ENCODE results near the gene PDE11A.

DNA sequence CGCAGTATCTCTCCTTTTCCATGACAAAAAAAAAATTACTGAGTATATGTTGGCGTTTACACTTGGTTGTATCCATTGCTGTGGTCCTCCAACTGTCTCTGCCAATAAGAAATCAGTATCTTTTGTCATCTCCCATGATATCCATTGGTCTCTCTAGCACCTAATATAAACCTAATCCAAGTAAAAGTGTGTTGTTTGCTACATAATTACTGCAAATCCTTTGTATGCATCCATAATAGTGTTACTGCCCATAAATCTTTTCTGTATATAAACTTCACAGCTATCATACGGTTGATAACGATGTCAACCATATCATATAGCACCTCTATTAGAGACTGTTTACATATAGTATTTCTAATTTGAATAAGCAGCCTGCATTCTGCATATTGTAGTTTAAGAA lies 453.1 kb downstream of the PDE11A start:
- no peak for TF ChIP-seq POLR2A (IDR thresholded peaks at IDR 0.05)
- TF ChIP-seq, protein P1, sequence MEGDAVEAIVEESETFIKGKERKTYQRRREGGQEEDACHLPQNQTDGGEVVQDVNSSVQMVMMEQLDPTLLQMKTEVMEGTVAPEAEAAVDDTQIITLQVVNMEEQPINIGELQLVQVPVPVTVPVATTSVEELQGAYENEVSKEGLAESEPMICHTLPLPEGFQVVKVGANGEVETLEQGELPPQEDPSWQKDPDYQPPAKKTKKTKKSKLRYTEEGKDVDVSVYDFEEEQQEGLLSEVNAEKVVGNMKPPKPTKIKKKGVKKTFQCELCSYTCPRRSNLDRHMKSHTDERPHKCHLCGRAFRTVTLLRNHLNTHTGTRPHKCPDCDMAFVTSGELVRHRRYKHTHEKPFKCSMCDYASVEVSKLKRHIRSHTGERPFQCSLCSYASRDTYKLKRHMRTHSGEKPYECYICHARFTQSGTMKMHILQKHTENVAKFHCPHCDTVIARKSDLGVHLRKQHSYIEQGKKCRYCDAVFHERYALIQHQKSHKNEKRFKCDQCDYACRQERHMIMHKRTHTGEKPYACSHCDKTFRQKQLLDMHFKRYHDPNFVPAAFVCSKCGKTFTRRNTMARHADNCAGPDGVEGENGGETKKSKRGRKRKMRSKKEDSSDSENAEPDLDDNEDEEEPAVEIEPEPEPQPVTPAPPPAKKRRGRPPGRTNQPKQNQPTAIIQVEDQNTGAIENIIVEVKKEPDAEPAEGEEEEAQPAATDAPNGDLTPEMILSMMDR (IDR thresholded peaks at IDR 0.05 in 4 of 5, conservative IDR thresholded peaks at IDR 0.05 in 1 of 5): no peak
